Measurements from ENCODE around the gene MAFG. TPM values are rescaled to one million over a fixed set of nuclear protein-coding genes. Genes with fewer than 3 reads are reported as not detected.
"Not testable (repeated sequence)": the region's sequence is repeated elsewhere in the genome, so short reads cannot be mapped to it uniquely, and the experiment has no call there.

The MAFG gene
- total RNA-seq, 1 donor from 2014 or later, result 12.3 TPM

GRCh38 chr17:81922566-81923301, 4.8 kb downstream of the MAFG start:
- no peak for ATAC-seq

GRCh38 chr17:81921996-81922565, 5.5 kb downstream of the MAFG start:
- no peak for ATAC-seq

- no peak for ATAC-seq
Measured at GRCh38 chr17:81921537-81921862, 6.0 kb downstream of the MAFG start.

GRCh38 chr17:81920612-81921536, 6.7 kb downstream of the MAFG start:
- ATAC-seq, result no peak

GRCh38 chr17:81918832-81919545, 8.5 kb downstream of the MAFG start:
- peak; percentile 75 for ATAC-seq

- ATAC-seq, result not testable (repeated sequence)
Measured at GRCh38 chr17:81918333-81918669, 9.2 kb downstream of the MAFG start.

GRCh38 chr17:81917565-81918332, 9.8 kb downstream of the MAFG start, which contains the start of gene SIRT7:
Gene SIRT7, minus strand, starts transcription at chr17:81918176. Its CDS starts 45 bp downstream, at chr17:81918131.
- peak; percentile 63 for ATAC-seq

- peak; percentile 57 for ATAC-seq
Measured at GRCh38 chr17:81916234-81917001, 11.1 kb downstream of the MAFG start.

GRCh38 chr17:81915331-81915730, 12.2 kb downstream of the MAFG start:
- no peak for ATAC-seq

- ATAC-seq, result no peak
Measured at GRCh38 chr17:81914103-81914850, 13.3 kb downstream of the MAFG start.

GRCh38 chr17:81913394-81914102, 14.0 kb downstream of the MAFG start:
- no peak for ATAC-seq

- peak; percentile 62 for ATAC-seq
Measured at GRCh38 chr17:81912441-81913309, 14.9 kb downstream of the MAFG start.

- ATAC-seq, result no peak
Measured at GRCh38 chr17:81911969-81912368, 15.6 kb downstream of the MAFG start.

- ATAC-seq, result peak; percentile 86
Measured at GRCh38 chr17:81911277-81911961, 16.1 kb downstream of the MAFG start, which contains the start of gene PCYT2. Gene PCYT2, minus strand, starts transcription at chr17:81911399. Its CDS starts 44 bp downstream, at chr17:81911355.

- no peak for ATAC-seq
Measured at GRCh38 chr17:81910840-81911276, 16.7 kb downstream of the MAFG start.

GRCh38 chr17:81909966-81910839, 17.3 kb downstream of the MAFG start:
- no peak for ATAC-seq

- ATAC-seq, result no peak
Measured at GRCh38 chr17:81909231-81909630, 18.3 kb downstream of the MAFG start.

Data from esophagus mucosa (tissue), 1 donor.